ENCODE data around the gene LHX1.

The LHX1 gene

GRCh38 chr17:36922175-36922574, 15.1 kb upstream of the LHX1 start:
- DNase-seq = no peak

- no peak for DNase-seq
Observed at GRCh38 chr17:36923814-36924221, 13.5 kb upstream of the LHX1 start.

DNA sequence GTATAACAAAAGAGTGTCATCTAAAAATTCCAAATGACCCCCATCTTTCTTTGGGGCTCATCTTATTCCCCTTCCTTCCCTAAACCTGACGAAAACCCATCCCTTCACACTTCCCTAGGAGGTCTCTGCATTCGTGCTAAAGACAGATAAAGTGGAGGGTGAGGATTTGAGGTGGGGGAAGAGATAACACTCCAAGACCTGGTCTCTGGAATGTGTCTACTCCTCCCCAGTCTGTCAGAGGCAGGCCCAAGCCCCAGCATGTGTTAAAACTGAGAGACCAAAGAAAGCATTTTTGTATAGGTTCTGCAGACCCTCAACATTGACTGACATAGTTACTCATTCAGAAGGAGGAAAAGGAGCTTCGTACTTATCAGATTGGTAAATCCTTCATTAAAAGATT, 11.0 kb upstream of the LHX1 start:
- no peak for DNase-seq

DNA sequence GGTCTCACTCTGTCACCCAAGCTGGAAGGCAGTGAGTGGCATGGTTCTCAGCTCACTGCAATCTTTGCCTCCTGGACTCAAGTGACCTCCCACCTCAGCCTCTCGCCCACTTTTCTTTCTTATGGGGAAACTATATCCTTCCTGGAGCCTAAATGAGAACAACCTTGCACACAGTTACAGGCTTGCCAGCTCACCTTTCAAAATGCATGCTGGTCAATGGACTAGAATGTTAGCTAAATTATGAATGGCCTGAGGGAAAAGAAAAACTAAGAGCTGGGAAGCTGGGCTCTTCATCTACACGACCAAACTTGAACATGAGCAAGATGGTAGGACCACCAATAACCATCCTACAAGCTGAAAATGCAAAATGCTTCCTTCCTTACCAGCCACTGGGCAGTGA, 10.6 kb upstream of the LHX1 start:
- no peak for DNase-seq

- no peak for DNase-seq
Observed at GRCh38 chr17:36928471-36929345, 8.6 kb upstream of the LHX1 start.

DNA sequence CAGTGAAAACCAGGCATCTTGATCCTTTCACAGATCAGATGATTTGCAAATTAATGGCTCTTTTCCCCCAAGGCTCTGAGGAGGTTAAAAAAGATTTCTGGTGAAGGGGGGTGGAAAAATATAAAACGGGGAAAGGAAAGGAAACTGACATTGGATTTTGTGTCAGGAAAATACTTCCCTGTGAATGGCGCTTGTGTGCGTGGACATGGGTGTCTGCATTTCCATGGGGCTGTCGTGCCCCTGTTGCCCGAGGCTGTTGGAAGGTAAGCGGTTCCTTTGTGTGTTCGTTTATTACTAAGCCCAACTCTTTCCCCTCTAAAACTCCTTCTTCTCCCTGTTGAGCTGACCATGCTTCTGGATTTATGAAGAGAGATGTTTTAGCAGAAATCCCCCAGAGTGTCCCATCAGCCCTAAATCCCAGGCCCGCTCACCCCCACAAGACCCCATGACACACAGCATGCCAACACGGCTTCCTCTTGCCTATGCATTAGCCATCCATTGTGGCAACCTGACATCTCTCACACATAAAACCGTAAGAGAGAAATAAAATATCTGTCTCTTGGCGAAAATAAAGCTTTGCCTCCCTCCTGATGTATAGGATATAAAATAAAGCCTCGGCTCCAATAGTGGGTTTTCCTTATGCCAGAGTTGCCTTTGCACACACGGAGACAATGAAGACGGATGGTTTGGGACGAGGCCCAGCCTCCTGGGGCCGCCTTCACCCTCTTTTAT, 7.3 kb upstream of the LHX1 start:
- no peak for DNase-seq

GRCh38 chr17:36930583-36930900, 6.7 kb upstream of the LHX1 start:
- DNase-seq = no peak

GRCh38 chr17:36931096-36931696, 6.1 kb upstream of the LHX1 start:
- DNase-seq = no peak

GRCh38 chr17:36931697-36932382, 5.4 kb upstream of the LHX1 start:
- peak; percentile 22 for DNase-seq

GRCh38 chr17:36932383-36932693, 4.9 kb upstream of the LHX1 start:
- DNase-seq = no peak

- DNase-seq = no peak
Observed at GRCh38 chr17:36932694-36933511, 4.4 kb upstream of the LHX1 start.

DNA sequence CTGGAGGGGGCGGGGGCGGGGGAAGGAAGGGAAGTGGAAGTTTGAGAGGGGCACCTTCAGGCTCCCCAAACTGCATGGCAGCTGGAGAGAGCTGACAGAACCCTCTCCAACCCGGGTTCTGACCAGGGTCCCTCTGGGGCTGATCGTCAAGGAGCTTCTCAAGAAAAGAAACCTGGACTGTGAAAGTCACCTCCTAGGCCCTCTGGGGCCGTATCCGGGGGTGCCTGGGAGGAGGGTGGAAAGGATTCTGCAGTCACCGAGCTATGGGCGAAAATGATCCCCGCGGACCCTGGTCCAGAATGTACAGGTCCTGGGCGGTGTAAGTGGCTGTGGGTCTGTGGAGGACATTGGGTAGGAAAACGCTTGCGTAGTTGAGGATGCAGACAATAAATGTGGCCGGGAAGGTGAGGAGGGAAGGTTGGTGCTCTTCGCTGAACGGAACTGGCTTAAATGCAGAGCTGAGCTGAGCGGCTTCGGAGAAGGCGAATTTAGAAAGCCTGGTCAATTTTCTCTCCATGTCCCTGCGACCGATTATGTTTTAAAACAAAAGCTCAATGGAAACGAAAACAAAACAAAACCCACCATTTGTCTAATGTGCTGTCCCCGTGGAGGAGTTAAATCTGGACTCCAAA, 3.6 kb upstream of the LHX1 start:
- no peak for DNase-seq

DNA sequence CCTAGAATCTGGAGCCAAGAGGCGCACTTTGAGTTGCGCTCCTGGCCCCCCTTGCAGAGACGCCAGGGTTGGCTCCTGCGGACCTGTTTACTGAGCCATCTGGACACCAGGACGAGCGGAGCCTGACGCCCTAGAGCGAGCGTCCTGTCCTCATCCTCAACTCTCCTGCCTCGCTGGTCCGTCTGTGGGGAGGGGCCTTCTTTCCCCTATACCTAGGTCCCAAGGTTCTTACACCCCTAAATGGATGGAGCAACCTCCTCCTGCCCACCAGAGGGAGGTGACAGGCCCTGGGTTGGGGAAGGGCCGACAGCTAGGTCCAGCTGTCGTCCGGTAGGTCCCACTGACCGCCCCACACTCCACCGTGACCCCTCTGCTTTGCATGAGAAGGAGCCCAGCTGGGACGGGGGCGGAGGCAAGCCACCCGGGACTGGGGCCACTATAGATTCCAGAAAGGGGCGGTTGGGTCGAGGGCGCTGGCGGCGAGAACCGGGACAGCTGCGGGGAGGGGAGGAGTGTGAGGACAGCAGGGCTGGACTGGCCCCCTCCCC, 3.1 kb upstream of the LHX1 start:
- DNase-seq = no peak

- no peak for DNase-seq
Observed at GRCh38 chr17:36934692-36935630, 2.3 kb upstream of the LHX1 start.

GRCh38 chr17:36935671-36936454, 1.4 kb upstream of the LHX1 start:
- DNase-seq = no peak

- DNase-seq = no peak
Observed at GRCh38 chr17:36936455-36937000, 747 bp upstream of the LHX1 start.

DNA sequence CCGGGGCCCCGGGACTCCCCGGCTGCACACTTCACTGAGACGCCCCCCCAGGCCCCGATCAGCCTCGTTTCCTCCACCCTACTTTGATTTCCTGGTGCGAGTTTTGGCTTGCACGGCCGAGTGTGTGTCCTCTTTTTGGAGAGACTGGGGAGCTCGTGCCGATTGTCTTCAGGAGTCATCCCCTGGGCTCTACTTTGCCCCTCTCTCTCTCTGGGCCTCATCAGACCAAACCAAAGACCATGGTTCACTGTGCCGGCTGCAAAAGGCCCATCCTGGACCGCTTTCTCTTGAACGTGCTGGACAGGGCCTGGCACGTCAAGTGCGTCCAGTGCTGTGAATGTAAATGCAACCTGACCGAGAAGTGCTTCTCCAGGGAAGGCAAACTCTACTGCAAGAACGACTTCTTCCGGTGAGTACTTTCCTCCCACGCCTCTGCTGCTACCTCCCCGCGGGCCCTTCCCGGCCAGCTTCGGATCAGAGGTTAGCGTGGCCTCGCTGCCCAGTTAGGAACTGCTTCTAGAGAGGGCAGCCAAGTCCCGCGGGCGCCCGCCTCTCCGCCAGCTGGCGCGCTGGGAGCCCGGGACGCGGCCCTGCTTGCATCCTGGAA, 787 bp downstream of the LHX1 start:
- DNase-seq = no peak

GRCh38 chr17:36938566-36939051, 1.3 kb downstream of the LHX1 start:
- no peak for DNase-seq

Measured in fibroblast of skin of right biceps (primary cell).